GM12874 (cell line): ENCODE data around the gene RALGPS2.

Experiments used
- TF ChIP-seq, protein P1 (sequence below): IDR thresholded peaks from 2 replicates; pipeline ENCODE4 v1.5.1; 2011; ENCODE audit warnings: low read depth, mild to moderate bottlenecking, control low read depth, low read length, moderate library complexity; ENCODE audit not compliant: insufficient read depth

The RALGPS2 gene

DNA sequence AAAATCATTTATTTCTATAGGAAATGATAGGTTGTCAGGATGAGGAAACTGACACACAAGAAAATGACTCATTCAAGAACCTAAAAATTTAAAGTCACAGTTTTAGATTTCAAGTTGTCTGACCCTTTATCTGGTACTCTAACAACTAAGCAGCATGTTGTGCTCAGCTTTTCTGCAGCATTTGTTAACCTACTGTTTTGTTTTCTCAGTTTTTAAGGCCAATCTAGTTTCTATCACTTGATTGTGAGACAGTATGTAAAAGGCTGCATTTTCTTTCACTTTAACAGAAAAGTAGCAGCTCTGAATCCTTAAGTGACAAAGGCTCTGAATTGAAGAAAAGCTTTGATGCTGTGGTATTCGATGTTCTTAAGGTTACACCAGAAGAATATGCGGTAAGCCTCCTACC, 59.1 kb downstream of the RALGPS2 start:
- TF ChIP-seq, protein P1, sequence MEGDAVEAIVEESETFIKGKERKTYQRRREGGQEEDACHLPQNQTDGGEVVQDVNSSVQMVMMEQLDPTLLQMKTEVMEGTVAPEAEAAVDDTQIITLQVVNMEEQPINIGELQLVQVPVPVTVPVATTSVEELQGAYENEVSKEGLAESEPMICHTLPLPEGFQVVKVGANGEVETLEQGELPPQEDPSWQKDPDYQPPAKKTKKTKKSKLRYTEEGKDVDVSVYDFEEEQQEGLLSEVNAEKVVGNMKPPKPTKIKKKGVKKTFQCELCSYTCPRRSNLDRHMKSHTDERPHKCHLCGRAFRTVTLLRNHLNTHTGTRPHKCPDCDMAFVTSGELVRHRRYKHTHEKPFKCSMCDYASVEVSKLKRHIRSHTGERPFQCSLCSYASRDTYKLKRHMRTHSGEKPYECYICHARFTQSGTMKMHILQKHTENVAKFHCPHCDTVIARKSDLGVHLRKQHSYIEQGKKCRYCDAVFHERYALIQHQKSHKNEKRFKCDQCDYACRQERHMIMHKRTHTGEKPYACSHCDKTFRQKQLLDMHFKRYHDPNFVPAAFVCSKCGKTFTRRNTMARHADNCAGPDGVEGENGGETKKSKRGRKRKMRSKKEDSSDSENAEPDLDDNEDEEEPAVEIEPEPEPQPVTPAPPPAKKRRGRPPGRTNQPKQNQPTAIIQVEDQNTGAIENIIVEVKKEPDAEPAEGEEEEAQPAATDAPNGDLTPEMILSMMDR, result no peak

DNA sequence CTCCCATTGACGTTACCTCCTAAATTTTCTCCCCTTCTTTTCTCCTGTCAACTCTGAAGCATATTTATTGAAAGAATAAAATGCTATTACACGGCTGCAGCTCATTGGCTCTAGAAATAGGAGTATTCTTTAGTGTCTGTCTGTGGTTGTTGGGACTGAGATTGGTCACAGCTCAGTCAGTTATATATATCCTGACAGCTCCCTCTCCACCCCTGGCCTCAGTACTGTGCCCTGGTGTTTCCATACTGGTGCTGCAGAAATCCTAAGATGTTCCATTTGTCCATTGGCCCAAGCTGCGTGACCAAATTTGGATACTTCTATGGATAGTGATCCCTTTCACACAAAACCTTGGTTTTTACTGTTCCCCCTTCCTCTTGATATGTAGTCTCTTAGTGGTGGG, 67.3 kb downstream of the RALGPS2 start:
- TF ChIP-seq, protein P1, result no peak

DNA sequence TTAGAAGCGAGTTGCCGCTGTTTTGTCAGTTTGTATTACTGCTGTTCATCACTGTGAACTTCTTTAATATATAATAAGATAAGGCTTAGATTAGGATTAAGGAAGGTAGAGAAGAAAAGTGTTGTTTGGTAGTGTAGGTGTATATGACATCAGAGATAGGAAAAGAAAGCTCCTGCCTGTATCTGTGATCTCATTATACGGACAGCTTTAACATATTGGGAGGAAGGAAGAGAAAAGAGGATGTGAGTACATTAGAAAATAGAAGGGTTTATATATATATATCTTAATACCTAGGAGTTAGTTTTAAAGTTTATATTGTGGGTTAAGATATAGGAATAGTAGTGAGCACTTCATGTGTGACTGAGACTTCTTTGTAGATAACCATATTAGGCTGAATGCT, 71.0 kb downstream of the RALGPS2 start:
- TF ChIP-seq, protein P1, result no peak

DNA sequence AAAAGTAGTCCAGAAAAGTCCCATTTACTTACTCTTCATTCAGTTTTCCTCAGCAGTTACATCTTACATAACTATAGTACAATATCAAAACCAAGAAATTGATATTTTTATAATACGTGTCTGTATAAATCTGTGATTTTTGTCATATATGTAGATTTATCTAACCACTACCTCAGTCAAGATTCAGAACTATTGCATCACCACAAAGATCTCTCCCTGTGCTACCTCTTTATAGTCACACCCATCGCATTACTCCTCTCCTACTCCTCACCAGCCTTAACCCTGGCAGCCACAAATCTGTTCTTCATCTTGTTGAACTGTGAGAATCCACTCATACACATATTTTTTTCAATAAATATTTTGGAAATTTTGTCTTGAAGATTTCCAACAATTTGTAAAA, 72.5 kb downstream of the RALGPS2 start:
- TF ChIP-seq, protein P1, result no peak

DNA sequence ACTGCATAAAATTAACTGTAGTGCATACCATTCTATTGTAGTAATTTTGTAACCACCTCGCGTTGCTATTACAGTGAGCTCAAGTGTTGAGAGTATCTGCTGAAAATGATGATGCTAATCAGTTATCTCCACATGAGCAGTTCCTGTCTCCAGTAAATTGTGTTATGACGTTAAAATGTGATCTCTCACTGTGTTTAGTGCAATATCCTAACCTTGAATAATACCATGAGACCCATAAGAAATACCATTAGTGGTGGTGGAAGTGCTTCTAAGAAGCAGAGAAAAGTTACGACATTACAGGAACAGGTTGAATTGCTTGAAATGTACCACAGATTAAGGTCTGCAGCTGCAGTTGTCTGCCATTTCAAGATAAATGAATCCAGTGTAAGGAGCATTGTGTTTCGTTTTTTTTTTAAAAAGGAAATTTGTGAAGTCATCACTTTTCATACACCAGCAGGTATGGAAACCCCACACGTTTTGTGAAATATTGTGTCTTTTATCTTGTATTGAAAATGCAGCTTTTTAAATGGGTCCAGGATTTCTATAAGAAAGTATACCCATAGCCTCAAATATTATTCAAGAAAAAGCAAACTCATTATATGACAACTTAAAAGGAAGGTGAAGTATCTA, 73.3 kb downstream of the RALGPS2 start:
- TF ChIP-seq, protein P1, result no peak

DNA sequence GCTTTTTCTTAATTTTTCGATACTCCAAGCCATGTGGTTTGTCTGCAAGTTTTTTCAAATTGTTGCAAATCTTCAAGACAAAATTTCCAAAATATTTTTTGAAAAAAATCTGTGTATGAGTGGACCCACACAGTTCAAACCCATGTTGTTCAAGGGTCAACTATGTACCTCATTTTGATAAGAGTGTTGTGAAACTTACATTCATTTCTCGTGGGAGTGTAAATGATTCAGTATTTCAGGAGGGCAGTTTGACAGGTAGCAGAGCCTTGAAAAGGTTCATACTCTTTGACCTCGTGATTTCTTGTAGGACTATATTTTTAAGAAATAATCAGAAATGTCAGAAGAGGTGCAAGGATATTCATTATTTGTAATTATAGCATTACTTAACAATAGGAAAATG, 77.8 kb downstream of the RALGPS2 start:
- TF ChIP-seq, protein P1, result no peak

DNA sequence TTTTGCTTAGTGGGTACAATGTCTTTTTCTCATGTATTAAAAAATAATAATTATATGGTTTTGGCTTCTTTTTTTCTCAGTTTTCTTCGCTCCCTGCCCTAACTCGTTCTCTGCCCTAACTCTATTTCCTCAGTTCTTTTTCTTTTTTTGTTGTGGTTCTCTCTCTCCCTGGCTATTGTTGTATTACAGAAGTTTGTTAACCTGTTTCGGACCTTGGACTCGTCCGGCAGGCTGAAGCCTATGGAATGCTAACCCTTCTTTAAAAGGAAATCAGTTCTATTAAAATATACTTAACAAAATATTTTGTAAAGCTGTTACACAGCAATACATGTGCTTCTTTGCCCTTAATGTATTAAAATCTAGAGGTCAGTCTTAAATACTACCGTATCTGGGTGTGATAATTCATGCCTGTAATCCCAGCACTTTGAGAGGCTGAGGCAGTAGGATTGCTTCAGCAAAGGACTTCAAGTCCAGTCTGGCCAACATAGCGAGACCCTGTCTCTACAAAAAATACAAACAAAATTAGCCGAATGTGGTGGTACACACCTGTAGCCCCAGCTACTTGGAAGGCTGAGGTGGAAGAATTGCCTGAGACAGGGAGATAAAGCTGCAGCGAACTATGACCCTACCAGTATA, 81.7 kb downstream of the RALGPS2 start:
- TF ChIP-seq, protein P1, result no peak
